A204.1 (cell line): ENCODE data around the gene STX8.

Experiments
- FAIRE-seq: peaks from 2 replicates; lab custom pipeline; 2012; peaks lifted over from hg19 to GRCh38; lab: Jason Lieb, UNC

The STX8 gene

DNA sequence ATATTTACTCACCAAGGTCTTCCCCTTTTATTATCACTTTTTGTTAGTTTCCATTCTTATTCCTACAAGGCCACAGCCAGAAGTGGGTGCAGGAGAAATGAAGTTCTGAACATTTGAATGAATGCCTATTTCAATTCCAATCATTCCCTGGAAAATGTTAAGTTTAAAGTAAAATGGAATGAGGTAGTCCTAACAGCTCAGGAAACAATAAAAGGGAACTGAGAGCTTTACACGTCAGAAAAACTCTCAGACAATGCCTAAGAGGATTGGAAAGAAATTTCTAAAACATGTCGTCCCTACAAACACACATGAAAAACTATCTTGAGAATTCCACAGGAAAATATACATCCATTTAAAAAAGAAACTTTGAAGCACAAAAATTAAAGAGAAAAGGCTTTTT is 238.8 kb downstream of the STX8 start:
- no peak for FAIRE-seq

DNA sequence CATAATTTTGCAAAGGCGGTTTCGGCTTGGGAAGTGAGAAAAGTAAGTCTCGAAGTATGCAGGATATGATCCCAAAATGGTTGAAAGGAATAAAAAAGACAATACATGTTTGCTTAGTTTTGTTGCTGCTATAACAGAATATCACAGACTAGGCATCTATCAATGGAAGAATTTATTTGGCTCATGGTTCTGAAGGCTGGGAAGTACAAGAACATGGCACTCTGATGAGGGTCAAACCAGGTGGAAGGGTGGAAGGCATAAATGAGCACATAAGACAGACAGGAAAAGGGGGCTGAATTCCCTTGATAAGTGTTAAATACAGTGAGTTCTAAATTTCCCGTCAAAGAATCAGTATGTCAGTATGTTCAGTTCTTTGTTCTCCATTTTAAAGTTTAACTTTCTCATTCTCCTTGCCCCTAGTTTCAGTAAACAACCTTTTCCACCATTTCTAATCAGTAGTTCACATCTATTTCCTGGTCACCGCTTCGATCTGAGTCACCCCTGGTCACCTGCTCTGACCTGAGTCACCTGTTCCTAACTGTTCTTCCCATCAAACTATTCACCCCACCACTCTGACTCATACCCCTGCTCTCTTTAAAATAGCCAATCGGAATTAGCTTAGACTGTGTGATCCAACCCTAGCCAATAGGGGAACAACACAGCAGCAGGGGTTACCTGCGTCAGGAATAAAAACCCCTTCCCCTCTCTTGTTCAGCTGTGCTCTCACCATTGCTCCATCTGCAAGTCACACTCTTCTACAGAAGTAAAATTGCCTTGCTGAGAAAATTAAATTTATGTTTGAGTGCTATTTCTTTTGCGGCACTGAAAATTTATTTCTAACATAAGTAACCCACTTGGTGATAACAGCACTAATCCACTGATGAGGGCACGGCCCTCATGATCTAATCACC is 240.8 kb downstream of the STX8 start:
- no peak for FAIRE-seq

DNA sequence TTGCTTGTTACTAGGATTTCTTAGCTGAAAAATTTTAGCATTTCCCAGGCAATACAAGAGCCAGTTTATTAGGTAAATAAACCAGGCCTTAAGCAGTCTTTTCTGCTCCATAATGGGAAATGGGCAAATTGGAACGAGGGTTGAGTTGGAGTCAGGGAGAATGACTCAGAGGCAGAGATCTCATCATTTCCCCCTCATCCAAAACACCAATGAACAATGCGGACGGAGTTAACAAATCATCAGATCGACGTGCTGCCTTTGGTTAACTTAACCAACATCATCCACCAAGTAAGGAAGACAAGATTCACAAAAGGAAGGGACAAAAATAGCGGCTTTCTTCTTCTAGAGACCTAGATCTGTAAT is 243.5 kb downstream of the STX8 start:
- FAIRE-seq, result no peak

DNA sequence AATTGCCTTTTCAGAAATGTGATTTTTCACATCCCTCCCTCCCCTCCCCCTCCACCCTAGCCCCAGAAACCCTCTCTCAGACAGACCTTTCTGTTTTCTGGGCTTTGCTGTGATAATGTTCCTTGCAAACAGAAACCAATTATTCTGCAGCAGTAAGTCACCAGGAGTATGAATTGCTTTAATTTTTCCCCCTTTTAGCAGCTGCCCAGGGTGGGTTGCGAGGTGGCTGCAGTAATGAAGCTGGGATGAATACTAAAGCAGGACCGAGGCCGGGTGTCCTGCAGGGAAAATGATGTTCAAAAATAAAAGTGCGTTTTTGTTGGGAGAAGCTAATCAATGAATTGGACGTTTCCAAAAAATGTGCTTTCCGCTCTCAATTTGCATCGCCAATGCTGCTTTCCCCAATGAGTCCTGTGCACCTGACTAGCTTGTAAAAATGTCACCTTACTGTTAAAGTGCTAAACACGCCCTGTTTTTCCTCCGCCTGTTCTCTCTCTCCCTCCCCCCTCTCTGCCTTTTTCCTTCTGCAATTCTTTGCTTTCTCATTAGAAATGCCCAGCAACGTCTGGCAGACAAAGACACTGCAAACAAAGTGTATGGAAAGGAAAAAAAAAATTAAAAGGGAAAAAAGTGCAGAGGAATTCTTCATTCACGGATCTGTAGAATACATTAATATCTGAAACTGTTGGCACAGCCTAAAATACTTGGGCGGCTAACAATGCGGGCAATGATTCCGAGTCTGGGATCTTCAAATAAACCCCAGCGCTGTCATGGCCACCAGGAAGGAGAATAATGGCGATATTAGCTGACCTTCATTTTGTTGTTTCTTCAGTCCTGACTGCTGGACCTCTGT is 244.1 kb downstream of the STX8 start:
- FAIRE-seq, result no peak

DNA sequence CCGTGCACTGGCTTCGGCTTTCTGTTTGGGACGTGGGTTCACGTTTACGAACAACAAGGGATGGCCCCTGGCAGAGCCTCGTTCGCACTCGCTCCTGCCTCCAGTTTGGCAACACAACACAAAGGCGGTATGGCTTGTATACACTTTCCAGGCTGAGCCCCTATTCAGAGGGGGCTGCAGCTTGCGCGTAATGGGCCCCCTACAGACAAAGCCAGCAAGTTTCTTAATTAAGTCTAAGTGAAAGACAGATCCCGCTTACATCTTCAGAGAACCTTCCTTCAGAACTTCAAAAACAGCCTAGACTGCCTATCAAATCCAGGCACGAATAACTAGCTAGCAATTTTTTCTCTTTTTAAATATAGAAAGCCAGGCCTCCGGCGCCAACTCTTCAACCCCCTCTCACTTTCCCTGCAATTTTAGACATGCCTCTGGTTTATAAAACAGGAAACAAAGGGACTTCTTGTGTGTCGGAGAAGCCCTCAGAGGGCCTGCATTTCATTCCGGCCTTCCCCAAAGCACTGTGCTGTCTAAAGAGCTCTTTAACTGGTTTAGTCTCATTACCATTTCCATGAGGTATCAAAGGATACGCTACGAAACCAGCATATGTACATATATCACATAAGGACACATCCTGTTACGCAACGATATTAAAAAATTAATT is 244.9 kb downstream of the STX8 start:
- no peak for FAIRE-seq

DNA sequence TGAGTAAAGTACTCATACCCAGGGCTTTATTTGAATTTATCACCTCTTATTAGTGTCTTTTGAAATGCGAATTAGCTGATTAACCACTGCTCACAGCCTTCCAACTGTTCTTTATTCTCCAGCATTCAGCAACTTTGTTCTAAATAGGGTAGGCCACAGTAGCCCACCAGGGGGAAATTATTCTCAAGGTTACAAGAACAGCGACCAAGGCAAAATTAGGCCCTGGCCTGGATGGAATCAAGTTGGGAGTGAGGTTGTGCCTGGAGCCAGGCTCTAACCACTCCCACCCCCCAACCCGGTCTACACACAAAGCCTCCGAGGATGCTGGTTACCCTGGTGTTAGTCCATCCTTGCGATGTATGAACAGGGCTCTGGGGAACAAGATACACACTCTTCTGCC is 245.5 kb downstream of the STX8 start:
- no peak for FAIRE-seq

DNA sequence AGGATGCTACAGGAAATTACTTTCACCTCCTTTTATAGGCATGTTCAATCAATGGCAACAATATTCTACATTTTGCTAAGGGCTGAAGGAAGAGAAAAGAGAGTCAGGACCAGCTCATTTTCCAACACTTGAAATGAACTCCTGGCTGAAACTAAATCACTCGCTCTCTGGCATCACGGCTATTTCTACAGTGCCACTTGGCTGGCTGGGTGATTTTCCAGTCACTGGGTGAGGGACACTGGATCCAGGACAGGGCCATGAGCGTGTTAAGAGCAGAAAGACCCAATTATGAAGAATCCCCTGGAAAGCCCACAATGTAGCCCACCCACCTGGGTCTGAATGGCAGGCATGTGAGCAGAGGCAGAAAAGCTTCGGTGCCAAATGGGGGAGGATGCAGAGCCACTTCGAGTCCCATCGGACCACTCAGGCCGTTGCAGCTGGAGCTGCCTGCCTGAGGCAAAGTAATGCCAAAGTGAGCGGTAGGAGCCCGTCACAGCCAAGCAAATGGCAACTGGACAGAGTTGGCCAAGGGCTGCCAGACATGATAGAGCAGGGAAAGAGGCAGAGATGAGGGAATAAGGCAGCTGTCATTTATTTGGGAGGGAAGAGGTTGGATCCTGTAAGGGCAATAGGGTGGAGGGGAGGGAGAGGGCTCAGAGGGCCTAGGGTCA is 246.2 kb downstream of the STX8 start:
- FAIRE-seq, result no peak

DNA sequence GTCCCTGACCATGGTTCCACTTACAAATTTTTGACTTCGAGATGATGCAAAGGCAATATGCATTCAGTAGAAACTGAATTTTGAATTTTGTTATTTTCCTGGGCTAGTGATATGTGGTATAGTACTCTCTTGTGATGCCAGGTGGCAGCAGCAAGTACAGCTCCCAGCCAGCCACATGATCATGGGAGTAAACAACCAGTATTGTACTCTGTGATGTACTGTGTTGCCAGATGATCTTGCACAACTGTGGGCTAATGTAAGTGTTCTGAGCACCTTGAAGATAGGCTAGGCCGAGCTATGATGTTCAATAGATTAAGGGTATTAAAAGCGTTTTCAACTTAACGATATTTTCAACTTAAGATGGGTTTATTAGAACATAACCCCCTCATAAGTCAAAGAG is 250.8 kb downstream of the STX8 start:
- no peak for FAIRE-seq

DNA sequence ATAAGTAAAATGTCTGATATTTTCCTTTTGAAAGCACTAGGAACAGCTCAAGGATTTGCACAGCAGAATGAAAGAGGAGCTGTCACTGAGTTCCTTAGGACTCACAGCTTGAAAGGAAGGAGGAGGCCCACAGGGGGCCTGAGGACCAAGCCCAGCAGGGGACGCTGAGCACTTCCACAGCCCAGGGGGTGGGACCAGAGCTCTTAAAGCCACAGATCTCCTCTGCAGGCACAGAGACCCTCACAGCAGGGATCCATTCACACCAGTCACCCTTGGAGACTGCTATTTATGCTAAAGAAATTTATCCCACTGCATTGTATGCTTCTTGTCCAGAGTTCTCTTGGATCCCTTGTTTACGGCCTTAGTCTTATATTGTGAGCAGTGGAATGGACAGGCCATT is 253.3 kb downstream of the STX8 start:
- FAIRE-seq, result no peak

DNA sequence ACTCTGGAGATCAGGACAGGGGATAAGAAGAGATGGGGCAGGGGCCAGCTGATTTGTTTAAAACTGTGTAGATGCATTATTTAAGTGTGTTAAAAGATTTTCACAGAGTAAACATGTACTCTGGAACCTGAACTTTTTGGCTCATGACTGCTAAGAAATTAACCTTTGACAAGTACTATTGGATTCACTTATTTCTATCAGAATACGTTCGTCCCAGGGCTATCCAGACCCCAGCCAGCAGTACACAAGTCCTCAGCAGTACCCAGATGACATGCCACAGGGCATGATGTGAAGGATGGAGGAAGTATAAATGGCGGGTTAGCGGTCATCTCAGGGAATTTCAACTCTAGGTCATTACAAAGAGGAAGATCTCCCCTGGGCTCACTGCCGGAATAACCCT is 253.7 kb downstream of the STX8 start:
- no peak for FAIRE-seq

DNA sequence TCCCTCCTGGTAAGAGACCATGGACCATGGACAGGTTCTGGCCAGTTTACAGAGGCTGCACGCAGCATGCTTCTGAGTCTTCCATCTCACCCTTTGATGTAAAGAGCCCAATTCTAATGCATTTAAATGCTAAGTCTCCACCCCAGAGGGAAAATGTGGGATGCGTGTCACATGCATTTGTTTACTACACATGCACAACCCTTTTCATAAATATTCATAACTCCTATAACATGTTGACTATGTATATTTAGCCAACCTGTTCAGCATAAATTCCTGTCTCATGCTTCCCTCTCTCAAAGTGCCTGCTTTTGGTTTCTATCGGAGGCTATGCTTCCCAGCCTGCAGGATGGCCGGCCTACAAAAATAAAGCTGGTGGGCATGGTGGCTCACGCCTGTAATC is 260.3 kb downstream of the STX8 start:
- no peak for FAIRE-seq

DNA sequence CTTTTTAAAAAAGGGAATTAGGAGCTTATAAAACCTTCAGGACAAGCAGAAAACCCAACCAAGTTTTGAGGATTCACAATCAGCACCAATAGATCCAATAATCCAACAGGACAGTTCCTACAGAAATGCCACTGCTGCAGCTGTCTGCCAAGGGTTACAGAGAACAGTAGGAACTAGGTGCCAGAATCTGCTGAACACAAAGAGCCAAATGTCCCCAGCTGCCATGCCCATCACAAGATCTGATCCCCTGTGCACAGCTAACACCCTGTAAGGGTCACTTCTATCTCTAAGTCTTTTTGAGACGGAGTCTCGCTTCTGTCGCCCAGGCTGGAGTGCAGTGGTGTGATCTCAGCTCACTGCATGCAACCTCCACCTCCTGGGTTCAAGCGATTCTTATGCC is 262.3 kb downstream of the STX8 start:
- FAIRE-seq, result no peak

DNA sequence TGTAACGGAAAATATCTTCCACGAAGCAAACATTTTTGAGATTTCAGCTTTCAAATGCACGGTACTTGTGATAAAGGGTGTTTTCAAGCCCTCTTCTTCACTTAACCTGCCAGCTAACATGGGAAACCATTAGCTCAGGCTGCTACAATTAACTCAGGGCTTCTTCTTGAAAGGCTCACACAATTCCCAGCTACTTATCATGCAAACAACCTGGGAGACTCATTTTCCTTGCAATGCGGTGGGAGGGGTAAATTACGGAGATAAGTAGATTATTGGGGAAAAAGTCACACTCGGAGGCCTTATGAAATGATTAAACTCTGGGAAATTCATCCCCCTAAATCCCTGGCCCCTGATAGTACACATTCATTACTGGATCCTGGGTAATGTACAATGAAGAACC is 266.4 kb downstream of the STX8 start:
- FAIRE-seq, result no peak

DNA sequence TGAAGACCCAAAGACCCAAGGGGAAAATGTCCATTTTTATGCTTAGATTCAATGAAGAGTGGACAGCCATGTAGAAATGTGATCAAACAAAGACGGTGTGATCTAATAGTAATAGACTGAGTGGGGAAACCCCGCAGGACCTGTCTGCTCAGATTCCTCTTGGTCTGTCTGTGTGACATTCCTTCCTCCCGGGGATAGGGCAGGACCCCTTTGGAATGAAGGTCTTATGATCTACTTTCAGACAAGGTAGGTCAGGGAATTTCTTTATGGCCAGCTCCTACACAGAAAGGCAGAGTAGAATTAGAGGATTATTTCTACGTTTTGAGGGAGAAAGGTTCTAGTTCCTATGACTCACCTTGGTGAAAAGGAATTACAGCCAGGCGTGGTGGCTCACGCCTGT is 267.6 kb downstream of the STX8 start:
- no peak for FAIRE-seq

DNA sequence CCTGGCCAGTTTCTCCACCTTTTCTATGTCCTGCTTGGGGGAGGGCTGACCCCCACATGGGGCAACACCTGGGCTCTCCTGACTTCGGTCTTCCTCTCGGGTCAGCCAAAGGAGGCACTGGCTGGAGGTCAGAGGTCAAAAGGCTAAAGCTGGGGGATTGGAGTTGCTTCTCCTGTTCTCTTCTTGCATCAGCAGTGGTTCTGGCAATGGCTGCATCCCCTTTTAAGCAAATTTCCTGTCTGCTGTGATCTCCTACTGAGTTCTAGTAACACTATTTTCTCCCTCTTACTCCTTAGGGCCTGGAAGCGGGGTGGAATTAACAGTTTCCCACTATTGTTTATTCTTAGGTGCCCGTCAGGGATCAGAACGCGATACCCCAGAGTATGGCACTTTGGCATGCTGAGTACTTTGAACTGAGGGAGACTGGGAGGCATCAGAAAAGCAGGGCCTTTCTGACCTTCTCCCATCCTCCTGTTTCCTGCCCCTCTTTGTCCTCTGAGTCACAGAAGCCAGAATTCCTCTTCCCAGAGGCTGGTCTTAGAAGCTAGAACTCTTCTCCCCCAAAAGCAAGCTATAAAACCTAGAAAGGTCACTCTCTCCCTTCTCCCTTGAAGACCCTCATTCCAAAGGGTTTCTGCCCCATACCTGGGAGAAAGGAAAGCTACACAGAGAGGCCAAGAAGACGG is 268.2 kb downstream of the STX8 start:
- no peak for FAIRE-seq

DNA sequence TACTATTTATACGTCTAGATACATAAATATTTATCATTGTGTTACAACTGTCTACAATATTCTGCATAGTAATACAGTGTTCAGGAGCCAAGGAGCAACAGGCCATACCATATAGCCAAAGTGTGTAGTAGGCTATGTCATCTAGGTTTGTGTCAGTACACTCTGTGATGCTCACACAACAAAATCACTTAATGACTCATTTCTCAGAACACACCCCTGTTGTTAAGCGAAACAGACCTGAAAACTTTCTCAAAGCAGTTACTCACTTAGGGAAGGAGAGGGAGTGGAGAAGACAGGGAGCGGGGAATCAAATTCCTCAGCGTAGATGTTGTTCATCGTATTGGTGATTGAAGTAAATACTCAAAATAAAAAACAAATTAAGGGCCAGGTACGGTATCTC is 269.5 kb downstream of the STX8 start:
- no peak for FAIRE-seq

DNA sequence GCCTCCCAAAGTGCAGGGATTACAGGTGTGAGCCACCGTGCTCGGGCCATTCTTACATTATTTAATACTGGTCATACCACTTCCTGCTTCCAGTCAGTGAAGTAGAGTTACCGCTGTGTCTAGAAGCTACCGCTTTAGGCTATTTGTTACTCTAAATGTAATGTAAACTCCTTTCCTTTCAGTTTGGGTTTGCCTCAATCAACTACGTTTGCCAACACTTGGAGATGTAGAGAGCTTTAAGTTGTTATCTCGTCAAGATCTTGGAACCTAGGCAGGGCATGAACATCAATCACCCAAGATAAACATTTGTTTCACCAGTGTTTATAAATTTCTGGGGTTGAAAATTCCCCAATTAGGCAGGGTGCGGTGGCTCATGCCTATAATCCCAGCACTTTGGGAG is 275.9 kb downstream of the STX8 start:
- no peak for FAIRE-seq

DNA sequence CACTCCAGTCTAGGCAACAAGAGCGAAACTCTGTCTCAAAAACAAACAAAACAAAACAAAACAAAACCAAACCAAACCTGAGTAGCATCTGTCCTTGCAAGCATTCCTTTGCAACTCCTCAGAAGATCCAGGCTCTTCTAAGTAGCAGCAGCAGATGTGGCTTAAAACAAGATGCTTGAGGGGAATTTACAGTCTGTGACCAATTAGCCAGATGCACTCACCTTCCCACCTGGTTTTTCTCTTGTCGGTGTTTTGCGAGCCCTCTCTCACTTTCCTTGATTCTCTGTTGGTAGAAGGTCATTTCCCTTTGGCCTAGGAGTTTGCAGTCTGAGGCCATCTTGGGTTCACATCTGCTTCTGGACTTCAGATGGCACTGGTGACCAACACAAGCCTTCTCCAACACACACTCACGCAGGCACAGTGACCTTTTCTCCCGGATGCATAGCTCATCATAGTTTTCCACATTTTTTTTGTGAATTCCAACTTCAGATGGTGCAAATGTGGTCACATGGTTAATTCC is 276.8 kb downstream of the STX8 start:
- no peak for FAIRE-seq

DNA sequence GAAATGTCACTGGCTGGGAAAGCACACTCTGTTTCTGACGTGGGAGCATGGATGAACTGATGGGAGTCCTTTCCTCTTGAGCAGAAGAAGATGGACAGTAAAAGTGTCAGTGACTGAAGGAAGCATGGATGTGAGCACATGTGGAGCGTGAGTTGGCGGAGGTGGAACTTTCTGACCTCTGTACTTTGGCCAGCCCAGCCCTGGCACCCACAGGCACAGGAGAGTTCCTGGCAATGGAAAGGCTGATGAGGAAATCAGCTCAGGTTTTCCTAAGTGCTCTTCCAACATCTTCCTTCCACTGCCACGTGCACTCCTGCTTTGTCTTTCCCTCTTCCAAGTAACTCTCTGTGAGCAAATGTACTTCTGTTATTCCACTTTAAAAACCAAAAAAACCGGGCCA is 277.5 kb downstream of the STX8 start:
- FAIRE-seq, result no peak

DNA sequence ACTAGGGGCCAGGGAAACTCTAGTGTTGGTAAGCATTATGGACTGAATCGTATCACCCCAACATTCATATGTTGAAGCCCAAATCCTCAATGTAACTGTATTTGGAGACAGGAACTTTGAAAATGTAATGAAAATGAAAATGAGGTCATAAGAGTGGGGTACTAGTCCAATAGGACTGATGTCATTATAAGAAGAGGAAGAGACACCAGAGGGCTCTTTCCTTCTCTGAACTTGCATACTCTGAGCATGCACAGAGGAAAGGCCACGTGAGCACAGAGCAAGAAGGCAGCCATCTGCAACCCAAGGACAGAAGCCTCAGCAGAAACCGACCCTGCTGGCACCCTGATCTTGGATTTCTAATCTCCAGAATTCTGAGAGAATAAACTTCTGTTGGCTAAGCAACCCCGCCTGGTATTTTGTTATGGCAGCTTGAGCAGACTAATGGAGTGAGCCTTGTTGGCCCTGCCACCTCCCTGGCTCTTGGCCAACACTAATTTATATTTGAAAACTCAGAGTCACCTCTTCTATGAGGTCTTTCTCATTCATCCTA is 280.9 kb downstream of the STX8 start:
- FAIRE-seq, result no peak

DNA sequence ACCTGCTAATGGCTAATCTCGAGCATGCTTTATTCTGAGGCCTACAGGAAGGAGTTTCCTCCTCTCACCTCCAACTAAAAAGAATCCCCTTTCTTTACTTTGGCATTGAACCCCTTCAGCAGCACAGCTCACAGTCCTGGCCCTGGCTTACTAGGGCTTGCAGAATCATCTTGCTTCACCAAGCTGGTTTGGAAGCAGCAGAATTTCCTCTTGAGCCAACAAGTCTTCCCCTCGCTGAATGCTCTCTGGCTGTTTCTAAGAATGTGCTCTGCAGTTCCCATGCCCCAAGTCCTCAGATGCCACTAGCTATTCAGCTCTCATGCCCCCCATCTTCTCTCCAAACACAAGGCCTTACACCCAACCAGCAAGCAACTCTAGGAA is 283.1 kb downstream of the STX8 start:
- no peak for FAIRE-seq
